GM23338 (cell line): ENCODE results near the gene A4GNT. TPM values are rescaled to one million over a fixed set of nuclear protein-coding genes. Genes with fewer than 3 reads are reported as not detected.

Experiments used
- ATAC-seq: fragments of 200-7000 bp; cut with Tn5 transposase; 3 replicates; pipeline ENCODE4 v1.9.1; 2020
- DNase-seq: peaks from one replicate; pipeline ENCODE4 v3.0.0-alpha.2; 2015; ENCODE audit warnings: low spot score
- H2AFZ ChIP-seq: fragments of 200-600 bp; sonication (generic); 2 replicates; pipeline ENCODE4 v1.8.0; 2016; ENCODE audit warnings: antibody characterized with exemption, mild to moderate bottlenecking, moderate library complexity
- H3F3A ChIP-seq: fragments of 200-600 bp; sonication (generic); replicated peaks from 2 replicates; pipeline ENCODE4 v1.8.0; 2017; ENCODE audit warnings: antibody characterized with exemption, mixed run types, low read depth
- H3K27ac ChIP-seq: fragments of 200-600 bp; sonication (generic); 2 replicates; pipeline ENCODE4 v1.6.1; 2016; ENCODE audit warnings: low read depth
- H3K27me3 ChIP-seq: fragments of 200-600 bp; sonication (generic); 2 replicates; pipeline ENCODE4 v1.8.0; 2016; ENCODE audit warnings: mild to moderate bottlenecking, mixed run types, moderate library complexity; ENCODE audit not compliant: insufficient read depth
- H3K36me3 ChIP-seq: fragments of 200-600 bp; sonication (generic); 2 replicates; pipeline ENCODE4 v1.8.0; 2016; ENCODE audit warnings: mild to moderate bottlenecking; ENCODE audit not compliant: insufficient read depth
- H3K4me1 ChIP-seq: fragments of 200-600 bp; sonication (generic); 2 replicates; pipeline ENCODE4 v1.8.0; 2016; ENCODE audit warnings: mild to moderate bottlenecking, moderate library complexity; ENCODE audit not compliant: insufficient read depth
- H3K4me2 ChIP-seq: fragments of 200-600 bp; sonication (generic); 2 replicates; pipeline ENCODE4 v1.7.1; 2017; ENCODE audit warnings: mixed run types
- H3K4me3 ChIP-seq: fragments of 200-600 bp; sonication (generic); 2 replicates; pipeline ENCODE4 v1.6.1; 2016; ENCODE audit warnings: mixed run types
- H3K79me2 ChIP-seq: fragments of 200-600 bp; sonication (generic); replicated peaks from 2 replicates; pipeline ENCODE4 v1.8.0; 2017; ENCODE audit warnings: mild to moderate bottlenecking; ENCODE audit not compliant: insufficient read depth
- H3K9me2 ChIP-seq: fragments of 200-600 bp; sonication (generic); 2 replicates; pipeline ENCODE4 v1.8.0; 2017; ENCODE audit not compliant: insufficient read depth
- H4K20me1 ChIP-seq: fragments of 200-600 bp; sonication (generic); replicated peaks from 2 replicates; pipeline ENCODE4 v1.8.0; 2017; ENCODE audit warnings: mild to moderate bottlenecking; ENCODE audit not compliant: insufficient read depth
- H3K27ac Mint-ChIP-seq: 2 replicates; pipeline ENCODE4 v1.8.0; 2020; ENCODE audit warnings: inconsistent platforms, mild to moderate bottlenecking, moderate library complexity, mixed read lengths
- H3K27me3 Mint-ChIP-seq: 3 replicates; pipeline ENCODE4 v1.8.0; 2022; ENCODE audit warnings: low read depth, mild to moderate bottlenecking, moderate library complexity, mixed read lengths, inconsistent platforms; ENCODE audit not compliant: insufficient read depth, poor library complexity
- H3K36me3 Mint-ChIP-seq: 3 replicates; pipeline ENCODE4 v1.8.0; 2021; ENCODE audit warnings: low read depth, mild to moderate bottlenecking, inconsistent platforms, moderate library complexity, mixed read lengths
- H3K4me1 Mint-ChIP-seq: 3 replicates; pipeline ENCODE4 v1.8.0; 2020; ENCODE audit warnings: mild to moderate bottlenecking, inconsistent platforms, mixed read lengths
- H3K4me3 Mint-ChIP-seq: 3 replicates; pipeline ENCODE4 v1.8.0; 2021; ENCODE audit warnings: moderate library complexity, mild to moderate bottlenecking, inconsistent platforms, mixed read lengths
- H3K9me3 Mint-ChIP-seq: 3 replicates; pipeline ENCODE4 v1.8.0; 2020; ENCODE audit warnings: moderate library complexity, mild to moderate bottlenecking, inconsistent platforms, mixed read lengths
- CREB1 ChIP-seq: fragments of 250-450 bp; sonication (Bioruptor Pico); IDR thresholded peaks from 2 replicates; pipeline ENCODE4 v1.5.0; 2020; ENCODE audit warnings: low read depth, mild to moderate bottlenecking, moderate library complexity
- EZH2 ChIP-seq: fragments of 200-600 bp; sonication (generic); IDR thresholded peaks from one replicate; pipeline ENCODE4 v1.8.0; 2017; ENCODE audit warnings: antibody characterized with exemption, mild to moderate bottlenecking, low read depth; ENCODE audit not compliant: unreplicated experiment
- EZH2phosphoT487 ChIP-seq: fragments of 200-600 bp; sonication (generic); IDR thresholded peaks from one replicate; pipeline ENCODE4 v1.8.1; 2018; ENCODE audit warnings: antibody characterized with exemption; ENCODE audit not compliant: unreplicated experiment
- JUNB ChIP-seq: IDR thresholded peaks from one replicate; pipeline ENCODE4 v1.6.1; 2016; ENCODE audit warnings: antibody characterized with exemption; ENCODE audit not compliant: unreplicated experiment
- NANOG ChIP-seq: IDR thresholded peaks from 2 replicates; pipeline ENCODE4 v1.6.1; 2016; ENCODE audit warnings: antibody characterized with exemption, borderline replicate concordance
- POLR2AphosphoS5 ChIP-seq: IDR thresholded peaks from 2 replicates; pipeline ENCODE4 v1.6.1; 2016; ENCODE audit warnings: antibody characterized with exemption, low read depth
- REST ChIP-seq: IDR thresholded peaks from one replicate; pipeline ENCODE4 v1.6.1; 2018; ENCODE audit warnings: antibody characterized with exemption; ENCODE audit not compliant: unreplicated experiment
- STAT1 ChIP-seq: IDR thresholded peaks from one replicate; pipeline ENCODE4 v1.6.1; 2016; ENCODE audit warnings: antibody characterized with exemption; ENCODE audit not compliant: unreplicated experiment
- ZNF114 ChIP-seq: fragments of 250-450 bp; sonication (Bioruptor Pico); IDR thresholded peaks from 2 replicates; pipeline ENCODE4 v1.5.0; 2020; ENCODE audit warnings: mild to moderate bottlenecking, moderate library complexity
- ZNF331 ChIP-seq: fragments of 250-450 bp; sonication (Bioruptor Pico); IDR thresholded peaks from 2 replicates; pipeline ENCODE4 v1.5.0; 2020; ENCODE audit warnings: low read depth, mild to moderate bottlenecking, moderate library complexity
- ZNF462 ChIP-seq: fragments of 250-450 bp; sonication (Bioruptor Pico); IDR thresholded peaks from 2 replicates; pipeline ENCODE4 v1.5.0; 2020; ENCODE audit warnings: mild to moderate bottlenecking, moderate library complexity
- polyA plus RNA-seq: library from polyadenylated mRNA; unstranded; fragments of >200 nt; fragmentation: Nextera tagmentation; extraction: Ambion mirVana; gene quantifications from 2 replicates; pipeline ENCODE4 v1.2.1, GENCODE V29; 2016
- total RNA-seq: library from RNA; depleted of rRNA; stranded (reverse); fragments of >200 nt; shearing (Covaris generic); gene quantifications from 2 replicates; pipeline ENCODE4 v1.2.3, GENCODE V29; 2014
- TF ChIP-seq, protein P1 (sequence below): IDR thresholded peaks from 2 replicates; pipeline ENCODE4 v1.6.1; 2016; ENCODE audit warnings: antibody characterized with exemption
- TF ChIP-seq, protein P2 (sequence below), 2 experiments: fragments of 200-600 bp in 1 of 2; sonication (generic) in 1 of 2; conservative IDR thresholded peaks; 2 replicates each; pipeline versions ENCODE4 v1.5.1 to v1.6.1; 2016 to 2017; ENCODE audit warnings: antibody characterized with exemption in 2 of 2, low read depth in 2 of 2, mild to moderate bottlenecking in 2 of 2, moderate library complexity in 1 of 2

The A4GNT gene
- total and polyA plus RNA-seq, 2 experiments from 2014 or later: not detected

DNA sequence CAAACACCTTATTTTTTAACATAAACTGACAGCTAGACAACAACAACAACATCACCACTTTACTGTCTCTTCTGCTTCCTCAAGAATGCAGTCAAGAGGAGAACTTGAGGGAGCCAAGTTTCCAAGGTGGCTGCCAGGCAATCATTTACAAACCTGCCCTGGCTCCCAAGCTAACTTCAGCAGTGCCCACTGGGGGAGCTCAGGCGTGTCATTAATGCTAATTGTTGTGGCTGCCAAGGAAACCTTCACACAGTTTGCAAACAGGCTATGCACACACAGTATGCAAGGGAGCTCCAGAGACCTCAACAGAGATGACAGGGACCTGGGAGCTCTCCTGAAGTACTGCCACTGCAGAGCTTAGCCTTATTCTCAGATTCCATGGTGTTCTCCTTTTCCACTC, 18.9 kb downstream of the A4GNT start:
- Mint-ChIP-seq H3K4me3 (peak overlapping the region; percentile 92; the same call in 1 of the 3 replicates), H3K4me1 (peaks cover 26% of the 10 kb centered on the region), H3K9me3 (no peaks in the 10 kb centered on the region), H3K27me3 (peaks cover 4% of the 10 kb centered on the region), H3K36me3 (no peaks in the 10 kb centered on the region; the same call in 2 of the 3 replicates), H3K27ac (no peak overlapping the region)
- H3K9me2 ChIP-seq: no peaks in the 10 kb centered on the region
- H3K4me1 ChIP-seq: peaks cover 23% of the 10 kb centered on the region
- TF ChIP-seq EZH2phosphoT487: no peak
- no peak for TF ChIP-seq ZNF114 (CRISPR knock-in tag)
- TF ChIP-seq CREB1 (CRISPR knock-in tag): no peak
- no peak for TF ChIP-seq ZNF331 (CRISPR knock-in tag)
- no peak for TF ChIP-seq REST
- no peak for TF ChIP-seq JUNB
- no peak for TF ChIP-seq STAT1
- TF ChIP-seq, protein P1, sequence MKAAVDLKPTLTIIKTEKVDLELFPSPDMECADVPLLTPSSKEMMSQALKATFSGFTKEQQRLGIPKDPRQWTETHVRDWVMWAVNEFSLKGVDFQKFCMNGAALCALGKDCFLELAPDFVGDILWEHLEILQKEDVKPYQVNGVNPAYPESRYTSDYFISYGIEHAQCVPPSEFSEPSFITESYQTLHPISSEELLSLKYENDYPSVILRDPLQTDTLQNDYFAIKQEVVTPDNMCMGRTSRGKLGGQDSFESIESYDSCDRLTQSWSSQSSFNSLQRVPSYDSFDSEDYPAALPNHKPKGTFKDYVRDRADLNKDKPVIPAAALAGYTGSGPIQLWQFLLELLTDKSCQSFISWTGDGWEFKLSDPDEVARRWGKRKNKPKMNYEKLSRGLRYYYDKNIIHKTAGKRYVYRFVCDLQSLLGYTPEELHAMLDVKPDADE: no peak
- no peak for TF ChIP-seq EZH2
- TF ChIP-seq NANOG: no peak
- TF ChIP-seq, protein P2, sequence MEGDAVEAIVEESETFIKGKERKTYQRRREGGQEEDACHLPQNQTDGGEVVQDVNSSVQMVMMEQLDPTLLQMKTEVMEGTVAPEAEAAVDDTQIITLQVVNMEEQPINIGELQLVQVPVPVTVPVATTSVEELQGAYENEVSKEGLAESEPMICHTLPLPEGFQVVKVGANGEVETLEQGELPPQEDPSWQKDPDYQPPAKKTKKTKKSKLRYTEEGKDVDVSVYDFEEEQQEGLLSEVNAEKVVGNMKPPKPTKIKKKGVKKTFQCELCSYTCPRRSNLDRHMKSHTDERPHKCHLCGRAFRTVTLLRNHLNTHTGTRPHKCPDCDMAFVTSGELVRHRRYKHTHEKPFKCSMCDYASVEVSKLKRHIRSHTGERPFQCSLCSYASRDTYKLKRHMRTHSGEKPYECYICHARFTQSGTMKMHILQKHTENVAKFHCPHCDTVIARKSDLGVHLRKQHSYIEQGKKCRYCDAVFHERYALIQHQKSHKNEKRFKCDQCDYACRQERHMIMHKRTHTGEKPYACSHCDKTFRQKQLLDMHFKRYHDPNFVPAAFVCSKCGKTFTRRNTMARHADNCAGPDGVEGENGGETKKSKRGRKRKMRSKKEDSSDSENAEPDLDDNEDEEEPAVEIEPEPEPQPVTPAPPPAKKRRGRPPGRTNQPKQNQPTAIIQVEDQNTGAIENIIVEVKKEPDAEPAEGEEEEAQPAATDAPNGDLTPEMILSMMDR (conservative IDR thresholded peaks at IDR 0.05; ENCODE audit: low read depth in 2 of 2): no peak
- no peak for TF ChIP-seq POLR2AphosphoS5
- no peak for TF ChIP-seq ZNF462 (CRISPR knock-in tag)
- H3K36me3 ChIP-seq: no peaks in the 10 kb centered on the region
- H3F3A ChIP-seq: no peaks in the 10 kb centered on the region
- DNase-seq (peak; percentile 59), ATAC-seq (no peak; the same call in 2 of the 3 replicates)
- H3K4me2 ChIP-seq: peak overlapping the region; percentile 90
- H3K27ac ChIP-seq: no peak overlapping the region
- peaks cover 24% of the 10 kb centered on the region for H3K79me2 ChIP-seq
- no peak overlapping the region for H3K4me3 ChIP-seq
- no peaks in the 10 kb centered on the region for H3K27me3 ChIP-seq
- H2AFZ ChIP-seq: no peak overlapping the region
- H4K20me1 ChIP-seq: peaks cover 9% of the 10 kb centered on the region
